Measurements from ENCODE around the gene NLRC5.

Gene NLRC5

DNA sequence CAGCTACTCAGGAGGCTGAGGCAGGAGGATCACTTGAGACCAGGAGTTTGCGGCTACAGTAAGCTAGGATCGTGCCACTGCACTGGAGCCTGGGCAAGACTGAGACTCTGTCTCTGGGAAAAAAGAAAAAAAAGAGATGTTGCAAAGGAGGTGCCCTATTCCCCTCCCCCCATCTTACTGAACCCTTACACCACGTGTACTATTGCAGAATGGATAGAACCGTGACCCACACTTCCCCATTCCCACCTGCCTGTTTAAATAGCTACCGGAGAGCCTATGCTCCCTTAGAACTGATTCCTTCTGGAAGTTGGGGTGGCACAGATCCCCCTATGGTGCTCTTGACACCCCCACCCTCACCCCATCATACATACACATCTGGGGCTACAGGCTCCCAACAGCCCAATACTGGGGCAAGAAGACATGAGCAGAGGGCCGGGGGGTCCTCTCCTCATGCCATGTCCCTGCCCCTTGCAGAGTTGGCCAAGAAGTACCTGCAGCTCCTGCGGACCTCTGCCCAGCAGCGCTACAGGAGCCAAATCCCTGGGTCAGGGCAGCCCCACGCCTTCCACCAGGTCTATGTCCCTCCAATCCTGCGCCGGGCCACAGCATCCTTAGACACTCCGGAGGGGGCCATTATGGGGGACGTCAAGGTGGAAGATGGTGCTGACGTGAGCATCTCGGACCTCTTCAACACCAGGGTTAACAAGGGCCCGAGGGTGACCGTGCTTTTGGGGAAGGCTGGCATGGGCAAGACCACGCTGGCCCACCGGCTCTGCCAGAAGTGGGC lies 35.7 kb downstream of the NLRC5 start:
- no peaks in the 10 kb centered on the region for H3K27me3 ChIP-seq (ENCODE audit: low read depth)
- H3K4me1 ChIP-seq, result no peaks in the 10 kb centered on the region
- H3K36me3 ChIP-seq (replicated peaks), result no peaks in the 10 kb centered on the region
- no peak for DNase-seq (ENCODE audit: low spot score in 2 of 2)
- no peak overlapping the region for H3K4me3 ChIP-seq
- H3K9me3 ChIP-seq, result no peaks in the 10 kb centered on the region
- in situ Hi-C loops (cut with MboI; ENCODE audit: low sequenced_read_pairs), result no loop called here

DNA sequence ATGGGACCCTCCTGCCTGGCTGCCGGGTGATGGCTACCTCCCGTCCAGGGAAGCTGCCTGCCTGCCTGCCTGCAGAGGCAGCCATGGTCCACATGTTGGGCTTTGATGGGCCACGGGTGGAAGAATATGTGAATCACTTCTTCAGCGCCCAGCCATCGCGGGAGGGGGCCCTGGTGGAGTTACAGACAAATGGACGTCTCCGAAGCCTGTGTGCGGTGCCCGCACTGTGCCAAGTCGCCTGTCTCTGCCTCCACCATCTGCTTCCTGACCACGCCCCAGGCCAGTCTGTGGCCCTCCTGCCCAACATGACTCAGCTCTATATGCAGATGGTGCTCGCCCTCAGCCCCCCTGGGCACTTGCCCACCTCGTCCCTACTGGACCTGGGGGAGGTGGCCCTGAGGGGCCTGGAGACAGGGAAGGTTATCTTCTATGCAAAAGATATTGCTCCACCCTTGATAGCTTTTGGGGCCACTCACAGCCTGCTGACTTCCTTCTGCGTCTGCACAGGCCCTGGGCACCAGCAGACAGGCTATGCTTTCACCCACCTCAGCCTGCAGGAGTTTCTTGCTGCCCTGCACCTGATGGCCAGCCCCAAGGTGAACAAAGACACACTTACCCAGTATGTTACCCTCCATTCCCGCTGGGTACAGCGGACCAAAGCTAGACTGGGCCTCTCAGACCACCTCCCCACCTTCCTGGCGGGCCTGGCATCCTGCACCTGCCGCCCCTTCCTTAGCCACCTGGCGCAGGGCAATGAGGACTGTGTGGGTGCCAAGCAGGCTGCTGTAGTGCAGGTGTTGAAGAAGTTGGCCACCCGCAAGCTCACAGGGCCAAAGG lies 36.8 kb downstream of the NLRC5 start:
- Histone ChIP-seq H3K36me3 (replicated peaks) (no peaks in the 10 kb centered on the region), H3K4me3 (no peak overlapping the region), H3K4me1 (no peaks in the 10 kb centered on the region), H3K27me3 (ENCODE audit: low read depth) (no peaks in the 10 kb centered on the region), H3K9me3 (no peaks in the 10 kb centered on the region)
- DNase-seq (ENCODE audit: low spot score in 2 of 2), result no peak
- in situ Hi-C loops (cut with MboI; ENCODE audit: low sequenced_read_pairs), result no loop called here

- H3K4me1 ChIP-seq, result no peaks in the 10 kb centered on the region
- no peaks in the 10 kb centered on the region for H3K9me3 ChIP-seq
- H3K4me3 ChIP-seq, result no peak overlapping the region
- H3K36me3 ChIP-seq (replicated peaks), result no peaks in the 10 kb centered on the region
- in situ Hi-C loops (cut with MboI; ENCODE audit: low sequenced_read_pairs), result no loop called here
- no peaks in the 10 kb centered on the region for H3K27me3 ChIP-seq (ENCODE audit: low read depth)
- DNase-seq (ENCODE audit: low spot score in 2 of 2), result no peak
Observed at GRCh38 chr16:57026778-57027062, 37.4 kb downstream of the NLRC5 start.

GRCh38 chr16:57027067-57027466 lies 37.7 kb downstream of the NLRC5 start:
- Histone ChIP-seq H3K27me3 (ENCODE audit: low read depth) (no peaks in the 10 kb centered on the region), H3K36me3 (replicated peaks) (no peaks in the 10 kb centered on the region), H3K4me1 (no peaks in the 10 kb centered on the region), H3K4me3 (no peak overlapping the region), H3K9me3 (no peaks in the 10 kb centered on the region)
- in situ Hi-C loops (cut with MboI; ENCODE audit: low sequenced_read_pairs), result no loop called here
- no peak for DNase-seq (ENCODE audit: low spot score in 2 of 2)

- no peak overlapping the region for H3K4me3 ChIP-seq
- H3K9me3 ChIP-seq, result no peaks in the 10 kb centered on the region
- no peaks in the 10 kb centered on the region for H3K27me3 ChIP-seq (ENCODE audit: low read depth)
- H3K36me3 ChIP-seq (replicated peaks), result no peaks in the 10 kb centered on the region
- DNase-seq (ENCODE audit: low spot score in 2 of 2), result no peak
- in situ Hi-C loops (cut with MboI; ENCODE audit: low sequenced_read_pairs), result no loop called here
- no peaks in the 10 kb centered on the region for H3K4me1 ChIP-seq
Observed at GRCh38 chr16:57028086-57028485, 38.7 kb downstream of the NLRC5 start.

DNA sequence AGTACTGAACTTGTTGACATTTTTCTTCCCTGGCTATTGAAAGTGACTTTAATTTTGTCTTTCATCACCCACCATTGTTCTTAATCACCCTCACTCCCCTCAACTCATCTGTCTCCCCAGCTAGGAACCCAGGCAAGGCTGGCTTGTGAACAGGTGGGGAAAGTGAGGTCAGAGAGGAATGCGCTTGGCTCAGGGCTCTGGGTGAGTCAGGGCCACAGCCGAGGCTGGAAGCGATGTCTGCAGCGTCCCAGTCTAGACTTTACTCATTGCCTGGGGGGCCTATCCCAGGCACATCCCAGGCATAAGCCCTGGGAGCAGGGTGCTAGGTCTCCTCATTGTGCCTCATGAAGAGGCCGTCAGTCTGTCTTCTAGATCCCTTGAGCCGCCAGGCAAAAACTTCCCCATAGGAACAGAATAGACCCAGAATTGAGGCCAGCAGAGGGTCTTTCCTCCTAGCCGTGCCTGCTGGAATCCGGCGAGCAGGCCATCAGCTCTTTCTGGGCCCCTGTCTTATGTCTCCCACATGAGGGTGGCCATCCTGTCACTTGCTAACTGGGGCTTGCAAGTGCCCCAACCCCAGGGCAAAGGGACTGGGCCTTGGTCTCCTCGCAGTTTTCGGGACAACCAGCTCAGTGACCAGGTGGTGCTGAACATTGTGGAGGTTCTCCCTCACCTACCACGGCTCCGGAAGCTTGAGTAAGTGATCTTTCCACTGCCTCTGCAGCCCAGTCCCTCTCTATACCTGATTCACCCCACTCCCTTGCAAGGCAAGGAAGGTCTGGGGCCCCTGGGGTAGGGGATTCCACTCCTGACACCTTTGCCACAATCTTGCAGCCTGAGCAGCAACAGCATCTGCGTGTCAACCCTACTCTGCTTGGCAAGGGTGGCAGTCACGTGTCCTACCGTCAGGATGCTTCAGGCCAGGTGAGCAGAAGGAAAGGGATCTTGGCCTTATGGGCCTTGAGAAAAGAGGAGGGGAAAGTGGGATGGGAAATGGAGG lies 40.1 kb downstream of the NLRC5 start:
- Histone ChIP-seq H3K9me3 (no peaks in the 10 kb centered on the region), H3K4me3 (no peak overlapping the region), H3K4me1 (no peaks in the 10 kb centered on the region), H3K27me3 (ENCODE audit: low read depth) (no peaks in the 10 kb centered on the region), H3K36me3 (replicated peaks) (no peaks in the 10 kb centered on the region)
- in situ Hi-C loops (cut with MboI; ENCODE audit: low sequenced_read_pairs), result no loop called here
- DNase-seq (ENCODE audit: low spot score in 2 of 2), result no peak

GRCh38 chr16:57030346-57030902 lies 41.1 kb downstream of the NLRC5 start:
- Histone ChIP-seq H3K36me3 (replicated peaks) (no peaks in the 10 kb centered on the region), H3K9me3 (no peaks in the 10 kb centered on the region), H3K27me3 (ENCODE audit: low read depth) (no peaks in the 10 kb centered on the region), H3K4me1 (no peaks in the 10 kb centered on the region), H3K4me3 (no peak overlapping the region)
- in situ Hi-C loops (cut with MboI; ENCODE audit: low sequenced_read_pairs), result no loop called here
- DNase-seq (ENCODE audit: low spot score in 2 of 2), result no peak

GRCh38 chr16:57031156-57031555 lies 41.8 kb downstream of the NLRC5 start:
- Histone ChIP-seq H3K36me3 (replicated peaks) (no peaks in the 10 kb centered on the region), H3K4me3 (no peak overlapping the region), H3K9me3 (no peaks in the 10 kb centered on the region), H3K4me1 (no peaks in the 10 kb centered on the region), H3K27me3 (ENCODE audit: low read depth) (no peaks in the 10 kb centered on the region)
- DNase-seq (ENCODE audit: low spot score in 2 of 2), result no peak
- in situ Hi-C loops (cut with MboI; ENCODE audit: low sequenced_read_pairs), result no loop called here

DNA sequence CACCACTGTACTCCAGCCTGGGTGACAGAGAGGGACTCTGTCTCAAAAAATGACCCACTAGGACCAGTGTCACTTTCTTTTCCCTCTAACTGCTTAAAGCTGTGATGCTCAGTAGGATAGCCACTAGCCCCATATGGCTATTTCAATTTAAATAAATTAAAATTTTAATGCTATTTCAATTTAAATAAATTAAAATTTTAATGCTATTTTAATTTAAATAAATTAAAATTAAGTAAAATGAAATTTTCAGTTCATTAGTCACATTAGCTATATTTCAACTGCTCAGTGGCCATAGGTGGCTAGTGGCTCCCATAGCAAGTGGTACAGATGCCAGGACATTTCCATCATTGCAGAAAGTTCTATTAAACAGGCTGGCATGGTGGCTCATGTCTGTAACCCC lies 43.0 kb downstream of the NLRC5 start:
- DNase-seq (ENCODE audit: low spot score in 2 of 2), result no peak
- in situ Hi-C loops (cut with MboI; ENCODE audit: low sequenced_read_pairs), result no loop called here
- no peaks in the 10 kb centered on the region for H3K4me1 ChIP-seq
- H3K4me3 ChIP-seq, result no peak overlapping the region
- H3K36me3 ChIP-seq (replicated peaks), result no peaks in the 10 kb centered on the region
- H3K9me3 ChIP-seq, result no peaks in the 10 kb centered on the region
- H3K27me3 ChIP-seq (ENCODE audit: low read depth), result no peaks in the 10 kb centered on the region

DNA sequence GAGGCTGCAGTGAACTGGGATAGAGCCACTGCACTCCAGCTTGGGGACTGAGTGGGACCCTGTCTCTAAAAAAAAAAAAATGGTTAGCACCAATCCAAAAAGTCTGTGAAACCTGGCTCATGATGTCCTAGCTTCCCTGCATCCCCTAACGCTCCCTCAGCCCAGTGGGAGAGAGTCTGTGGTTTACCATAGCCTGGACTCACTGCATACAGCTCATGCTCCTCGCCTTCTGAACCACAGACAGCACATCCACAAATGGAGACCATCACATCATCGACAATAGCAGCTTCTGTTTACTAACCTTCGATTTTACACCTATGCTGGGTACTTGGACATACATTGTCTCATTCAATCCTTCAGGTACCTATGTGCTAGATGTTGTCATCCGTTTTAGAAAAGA lies 43.6 kb downstream of the NLRC5 start:
- H3K4me1 ChIP-seq, result no peaks in the 10 kb centered on the region
- DNase-seq (ENCODE audit: low spot score in 2 of 2), result no peak
- in situ Hi-C loops (cut with MboI; ENCODE audit: low sequenced_read_pairs), result no loop called here
- no peaks in the 10 kb centered on the region for H3K27me3 ChIP-seq (ENCODE audit: low read depth)
- H3K4me3 ChIP-seq, result no peak overlapping the region
- H3K36me3 ChIP-seq (replicated peaks), result no peaks in the 10 kb centered on the region
- H3K9me3 ChIP-seq, result no peaks in the 10 kb centered on the region; the same call in 1 of the 2 replicates

DNA sequence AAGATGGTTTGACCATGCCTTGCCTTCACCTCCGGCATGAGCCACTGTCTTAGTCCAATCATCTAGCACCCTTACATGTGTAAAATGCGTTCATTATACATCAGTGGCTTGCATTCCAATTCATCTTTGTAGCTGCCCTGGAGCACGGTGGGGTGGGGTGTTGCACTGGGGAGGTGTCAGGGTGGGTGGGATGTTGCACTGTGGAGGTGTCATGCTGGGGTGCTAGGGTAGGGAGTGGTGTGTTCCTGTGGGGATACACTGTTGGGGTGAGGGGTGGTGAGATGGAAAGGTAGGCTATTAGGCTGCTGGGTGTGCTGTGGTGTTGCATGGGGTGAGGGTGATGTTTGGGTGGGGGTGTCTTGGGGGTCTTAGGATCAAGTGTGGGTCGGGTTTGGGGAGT lies 47.0 kb downstream of the NLRC5 start:
- no peaks in the 10 kb centered on the region; the same call in 1 of the 2 replicates for H3K9me3 ChIP-seq
- in situ Hi-C loops (cut with MboI; ENCODE audit: low sequenced_read_pairs), result no loop called here
- DNase-seq (ENCODE audit: low spot score in 2 of 2), result no peak
- H3K36me3 ChIP-seq (replicated peaks), result no peaks in the 10 kb centered on the region
- no peak overlapping the region for H3K4me3 ChIP-seq
- H3K4me1 ChIP-seq, result no peaks in the 10 kb centered on the region
- no peaks in the 10 kb centered on the region for H3K27me3 ChIP-seq (ENCODE audit: low read depth)

DNA sequence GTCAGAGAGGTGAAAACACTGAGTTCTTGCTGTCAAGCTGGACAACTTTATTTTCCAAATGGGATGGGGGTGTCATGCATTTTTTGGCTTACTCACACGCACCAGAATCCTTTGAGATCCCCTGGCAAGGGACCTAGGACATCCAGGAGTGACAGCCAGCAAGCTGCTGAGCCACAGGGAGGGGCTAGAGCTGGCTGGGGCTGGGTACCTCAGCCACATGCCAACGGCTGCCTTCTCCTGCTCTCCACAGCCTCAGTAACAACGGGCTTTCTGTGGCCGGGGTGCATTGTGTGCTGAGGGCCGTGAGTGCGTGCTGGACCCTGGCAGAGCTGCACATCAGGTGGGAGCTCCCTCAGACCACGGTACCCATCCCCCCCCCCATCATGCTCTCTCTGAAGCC lies 47.6 kb downstream of the NLRC5 start:
- Histone ChIP-seq H3K36me3 (replicated peaks) (no peaks in the 10 kb centered on the region), H3K4me1 (no peaks in the 10 kb centered on the region), H3K9me3 (no peaks in the 10 kb centered on the region; the same call in 1 of the 2 replicates), H3K4me3 (no peak overlapping the region), H3K27me3 (ENCODE audit: low read depth) (no peaks in the 10 kb centered on the region)
- DNase-seq (ENCODE audit: low spot score in 2 of 2), result no peak
- in situ Hi-C loops (cut with MboI; ENCODE audit: low sequenced_read_pairs), result no loop called here

GRCh38 chr16:57038166-57038565 lies 48.8 kb downstream of the NLRC5 start:
- H3K4me3 ChIP-seq, result no peak overlapping the region
- H3K27me3 ChIP-seq (ENCODE audit: low read depth), result no peaks in the 10 kb centered on the region
- in situ Hi-C loops (cut with MboI; ENCODE audit: low sequenced_read_pairs), result no loop called here
- no peaks in the 10 kb centered on the region for H3K36me3 ChIP-seq (replicated peaks)
- no peaks in the 10 kb centered on the region for H3K4me1 ChIP-seq
- H3K9me3 ChIP-seq, result no peaks in the 10 kb centered on the region; the same call in 1 of the 2 replicates
- no peak for DNase-seq (ENCODE audit: low spot score in 2 of 2)
